Smooth muscle cell (in vitro differentiated cells): ENCODE measurements around the gene UBAC2. TPM values are rescaled to one million over a fixed set of nuclear protein-coding genes. Genes with fewer than 3 reads are reported as not detected.

Experiments used
- DNase-seq: peaks from one replicate; lab custom pipeline; 2025; ENCODE audit not compliant: unreplicated experiment; lab: John Stamatoyannopoulos, UW
- H2AFZ ChIP-seq: fragments of 200-600 bp; sonication (generic); 2 replicates; pipeline ENCODE4 v1.6.0; 2016; ENCODE audit warnings: antibody characterized with exemption, low read depth, mild to moderate bottlenecking
- H3F3A ChIP-seq: fragments of 200-600 bp; sonication (generic); 2 replicates; pipeline ENCODE4 v1.6.0; 2017; ENCODE audit warnings: antibody characterized with exemption, low read depth
- H3K27ac ChIP-seq: fragments of 200-600 bp; sonication (generic); 2 replicates; pipeline ENCODE4 v1.5.1; 2016; ENCODE audit warnings: low read depth, mild to moderate bottlenecking
- H3K27me3 ChIP-seq: fragments of 200-600 bp; sonication (generic); 2 replicates; pipeline ENCODE4 v1.6.1; 2016; ENCODE audit warnings: low read depth, mild to moderate bottlenecking
- H3K36me3 ChIP-seq: fragments of 200-600 bp; sonication (generic); 2 replicates; pipeline ENCODE4 v1.5.1; 2016; ENCODE audit warnings: low read depth
- H3K4me1 ChIP-seq: fragments of 200-600 bp; sonication (generic); 2 replicates; pipeline ENCODE4 v1.5.1; 2016; ENCODE audit warnings: low read depth
- H3K4me2 ChIP-seq: fragments of 200-600 bp; sonication (generic); 2 replicates; pipeline ENCODE4 v1.6.0; 2016; ENCODE audit warnings: mild to moderate bottlenecking
- H3K4me3 ChIP-seq: fragments of 200-600 bp; sonication (generic); 2 replicates; pipeline ENCODE4 v1.5.1; 2016; ENCODE audit warnings: mild to moderate bottlenecking
- H3K79me2 ChIP-seq: fragments of 200-600 bp; sonication (generic); 2 replicates; pipeline ENCODE4 v1.6.0; 2016; ENCODE audit warnings: low read depth, mild to moderate bottlenecking
- H3K9ac ChIP-seq: fragments of 200-600 bp; sonication (generic); 2 replicates; pipeline ENCODE4 v1.6.0; 2016; ENCODE audit warnings: low read depth
- H3K9me3 ChIP-seq: fragments of 200-600 bp; sonication (generic); replicated peaks from 2 replicates; pipeline ENCODE4 v1.5.1; 2016; ENCODE audit warnings: low read depth
- H4K20me1 ChIP-seq: fragments of 200-600 bp; sonication (generic); 2 replicates; pipeline ENCODE4 v1.6.0; 2016; ENCODE audit warnings: low read depth
- WGBS: methylation state at CpG from one replicate; pipeline ENCODE4 v1.1.7; 2016; ENCODE audit warnings: low lambda C conversion rate; 5-methylcytosine and 5-hydroxymethylcytosine counted together
- polyA plus RNA-seq: library from polyadenylated mRNA; unstranded; fragments of >200 nt; fragmentation: Nextera tagmentation; extraction: Ambion mirVana; gene quantifications from 2 replicates; pipeline ENCODE4 v1.2.1, GENCODE V29; 2016
- total RNA-seq: library from RNA; depleted of rRNA; stranded (reverse); fragments of >200 nt; gene quantifications from 2 replicates; pipeline ENCODE4 v1.2.3, GENCODE V29; 2014
- TF ChIP-seq, protein P1 (sequence below): fragments of 200-600 bp; sonication (generic); IDR thresholded peaks from 2 replicates; pipeline ENCODE4 v1.5.1; 2017; ENCODE audit warnings: borderline replicate concordance, mild to moderate bottlenecking, antibody characterized with exemption; ENCODE audit not compliant: insufficient read depth, poor library complexity, severe bottlenecking

UBAC2 gene
- total and polyA plus RNA-seq, 2 experiments from 2014 or later, result 58.4 to 74.0 TPM

DNA sequence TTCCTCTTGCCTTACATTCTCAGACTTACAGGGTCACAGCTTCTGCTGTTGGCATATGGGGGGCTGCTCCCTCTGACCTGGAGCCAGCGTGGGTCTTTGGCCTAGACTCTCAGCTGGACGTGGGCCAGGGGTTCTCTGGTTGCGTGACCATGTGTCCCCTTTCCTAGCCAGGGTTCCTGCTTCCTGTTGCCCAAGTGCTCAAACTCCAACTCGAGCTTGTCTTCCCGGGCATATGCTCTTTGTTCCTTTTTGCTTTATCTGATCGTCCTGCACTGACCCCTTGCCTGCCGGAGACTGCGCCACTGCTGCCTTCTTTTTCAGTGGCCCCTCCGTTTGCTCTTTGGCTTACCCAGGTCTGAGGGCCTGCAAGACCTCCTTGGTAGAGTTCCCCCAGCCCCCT lies 131.8 kb downstream of the UBAC2 start:
- Histone ChIP-seq H3K9ac (no peak overlapping the region), H3K36me3 (no peaks in the 10 kb centered on the region), H3K9me3 (no peaks in the 10 kb centered on the region), H3K79me2 (no peaks in the 10 kb centered on the region), H3K4me1 (peaks cover 9% of the 10 kb centered on the region), H3K27ac (no peak overlapping the region), H3K4me2 (no peak overlapping the region), H3K27me3 (no peaks in the 10 kb centered on the region), H2AFZ (no peak overlapping the region), H4K20me1 (no peaks in the 10 kb centered on the region), H3K4me3 (no peak overlapping the region), H3F3A (no peaks in the 10 kb centered on the region)
- WGBS, result 91% methylated on average over 9 of the region's 9 CpGs
- TF ChIP-seq, protein P1, sequence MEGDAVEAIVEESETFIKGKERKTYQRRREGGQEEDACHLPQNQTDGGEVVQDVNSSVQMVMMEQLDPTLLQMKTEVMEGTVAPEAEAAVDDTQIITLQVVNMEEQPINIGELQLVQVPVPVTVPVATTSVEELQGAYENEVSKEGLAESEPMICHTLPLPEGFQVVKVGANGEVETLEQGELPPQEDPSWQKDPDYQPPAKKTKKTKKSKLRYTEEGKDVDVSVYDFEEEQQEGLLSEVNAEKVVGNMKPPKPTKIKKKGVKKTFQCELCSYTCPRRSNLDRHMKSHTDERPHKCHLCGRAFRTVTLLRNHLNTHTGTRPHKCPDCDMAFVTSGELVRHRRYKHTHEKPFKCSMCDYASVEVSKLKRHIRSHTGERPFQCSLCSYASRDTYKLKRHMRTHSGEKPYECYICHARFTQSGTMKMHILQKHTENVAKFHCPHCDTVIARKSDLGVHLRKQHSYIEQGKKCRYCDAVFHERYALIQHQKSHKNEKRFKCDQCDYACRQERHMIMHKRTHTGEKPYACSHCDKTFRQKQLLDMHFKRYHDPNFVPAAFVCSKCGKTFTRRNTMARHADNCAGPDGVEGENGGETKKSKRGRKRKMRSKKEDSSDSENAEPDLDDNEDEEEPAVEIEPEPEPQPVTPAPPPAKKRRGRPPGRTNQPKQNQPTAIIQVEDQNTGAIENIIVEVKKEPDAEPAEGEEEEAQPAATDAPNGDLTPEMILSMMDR, result no peak
- no peak for DNase-seq

DNA sequence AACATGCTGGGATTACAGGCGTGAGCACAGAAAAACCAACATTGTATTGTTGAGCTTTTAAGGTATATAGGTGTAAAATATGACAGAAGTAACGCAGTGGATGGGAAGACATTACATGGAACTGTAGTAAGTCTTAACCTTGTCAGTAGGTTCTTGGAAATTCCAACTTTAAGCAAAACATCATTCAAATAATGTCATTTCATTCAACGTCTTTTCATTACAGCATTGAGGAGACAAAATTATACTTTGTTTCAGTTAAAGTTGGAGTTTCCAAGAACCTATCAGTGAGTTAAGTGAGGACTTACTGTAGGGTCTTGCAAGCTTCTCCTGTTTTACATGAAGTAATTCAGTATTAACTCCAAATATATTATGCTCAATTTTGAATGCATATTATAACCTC lies 133.6 kb downstream of the UBAC2 start:
- H3K27me3 ChIP-seq, result no peaks in the 10 kb centered on the region
- no peak overlapping the region for H2AFZ ChIP-seq
- H3K9ac ChIP-seq, result no peak overlapping the region
- H3F3A ChIP-seq, result no peaks in the 10 kb centered on the region
- H3K79me2 ChIP-seq, result no peaks in the 10 kb centered on the region
- TF ChIP-seq, protein P1, result no peak
- no peaks in the 10 kb centered on the region for H3K9me3 ChIP-seq
- no peak for DNase-seq
- H3K36me3 ChIP-seq, result no peaks in the 10 kb centered on the region
- H3K4me2 ChIP-seq, result no peak overlapping the region
- peak overlapping the region; percentile 52 for H3K27ac ChIP-seq
- no peak overlapping the region for H3K4me3 ChIP-seq
- H4K20me1 ChIP-seq, result no peaks in the 10 kb centered on the region
- 97% methylated on average over 3 of the region's 3 CpGs for WGBS
- peaks cover 9% of the 10 kb centered on the region for H3K4me1 ChIP-seq

DNA sequence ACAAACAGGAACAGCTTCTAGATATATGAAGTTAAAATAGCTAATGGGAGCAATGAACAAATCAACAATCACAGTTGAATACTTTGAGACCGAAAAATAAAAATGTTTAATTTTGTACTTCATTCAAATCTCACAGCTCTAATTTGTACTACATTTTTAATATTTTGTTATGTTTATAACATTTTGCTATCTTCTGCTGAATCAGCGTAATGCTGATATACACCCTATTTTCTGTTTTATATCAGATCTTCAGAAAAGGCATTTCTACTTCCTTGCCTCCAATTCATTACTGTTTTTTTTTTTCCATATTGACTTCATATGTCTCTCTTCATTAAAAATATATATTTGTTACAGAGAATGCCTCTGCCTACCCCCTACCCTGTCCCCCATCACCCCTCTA lies 134.4 kb downstream of the UBAC2 start:
- TF ChIP-seq, protein P1, result no peak

DNA sequence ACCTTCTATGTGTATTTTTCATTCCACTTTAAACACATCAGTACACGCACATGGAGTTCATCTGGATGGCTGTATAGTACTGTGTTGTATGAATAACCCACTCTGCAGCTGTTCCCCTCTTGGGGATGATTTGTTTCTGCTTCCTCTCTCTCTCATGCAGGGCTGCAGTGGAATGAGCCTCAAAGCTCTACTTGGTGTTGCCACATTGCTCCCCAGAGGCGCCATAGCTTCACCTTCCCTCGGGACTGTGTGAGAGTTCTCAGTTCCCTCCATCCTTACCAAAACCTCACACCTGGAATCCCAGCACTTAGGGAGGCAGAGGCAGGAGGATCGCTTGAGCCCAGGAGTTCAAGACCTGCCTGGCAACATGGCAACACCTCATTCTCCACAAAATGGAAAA lies 134.9 kb downstream of the UBAC2 start:
- no peaks in the 10 kb centered on the region for H3K9me3 ChIP-seq
- H3K27me3 ChIP-seq, result no peaks in the 10 kb centered on the region
- TF ChIP-seq, protein P1, result no peak
- peaks cover 7% of the 10 kb centered on the region for H3K4me1 ChIP-seq
- no peaks in the 10 kb centered on the region for H3K79me2 ChIP-seq
- no peak overlapping the region for H3K4me2 ChIP-seq
- H4K20me1 ChIP-seq, result no peaks in the 10 kb centered on the region
- no peak overlapping the region for H3K27ac ChIP-seq
- no peak overlapping the region for H2AFZ ChIP-seq
- no peak for DNase-seq
- no peaks in the 10 kb centered on the region for H3K36me3 ChIP-seq
- peaks cover 5% of the 10 kb centered on the region for H3F3A ChIP-seq
- 97% methylated on average over 4 of the region's 4 CpGs for WGBS
- H3K9ac ChIP-seq, result no peak overlapping the region
- H3K4me3 ChIP-seq, result no peak overlapping the region

More for the DNA sequence above, 134.4 kb downstream of the UBAC2 start:
- no peak for DNase-seq
- H3K79me2 ChIP-seq, result no peaks in the 10 kb centered on the region
- no peak overlapping the region for H3K4me3 ChIP-seq
- no peaks in the 10 kb centered on the region for H3K27me3 ChIP-seq
- H3F3A ChIP-seq, result peaks cover 5% of the 10 kb centered on the region
- no peaks in the 10 kb centered on the region for H4K20me1 ChIP-seq
- H3K4me1 ChIP-seq, result peaks cover 9% of the 10 kb centered on the region
- peak overlapping the region; percentile 17 for H3K27ac ChIP-seq
- whole genome bisulfite sequencing, result 99% methylated on average over 2 of the region's 2 CpGs
- H3K4me2 ChIP-seq, result no peak overlapping the region
- no peak overlapping the region for H2AFZ ChIP-seq
- H3K9ac ChIP-seq, result no peak overlapping the region
- no peaks in the 10 kb centered on the region for H3K36me3 ChIP-seq
- no peaks in the 10 kb centered on the region for H3K9me3 ChIP-seq
